Endometrial microvascular endothelial cells (primary cell): ENCODE measurements around the gene MYO5C. TPM values are rescaled to one million over a fixed set of nuclear protein-coding genes. Genes with fewer than 3 reads are reported as not detected.
"Not testable (repeated sequence)": the region's sequence is repeated elsewhere in the genome, so short reads cannot be mapped to it uniquely, and the experiment has no call there.

Experiments
- in situ Hi-C: cut with HindIII; loops from 2 replicates; pipeline ENCODE4 v1.10.0; 2017; ENCODE audit warnings: low sequenced_read_pairs, low pct_unique_long_range_greater_than_20kb; ENCODE audit errors: inconsistent ontology term
- total RNA-seq: library from RNA; depleted of rRNA; stranded (reverse); fragments of >200 nt; gene quantifications from one replicate; pipeline ENCODE4 v1.2.3, GENCODE V29; 2015; ENCODE audit errors: inconsistent ontology term

Gene MYO5C
- total RNA-seq, 1 donor from 2014 or later: 2.7 TPM

- in situ Hi-C loops: loop anchor here (10.0 to 25.0 kb wide), 2 partner anchors 107 to 340 kb away; no protein-coding TSS in a partner anchor
Measured at GRCh38 chr15:52255008-52255407, 40.6 kb downstream of the MYO5C start.

- in situ Hi-C loops: loop anchor here (10.0 to 25.0 kb wide), 2 partner anchors 108 to 340 kb away; no protein-coding TSS in a partner anchor
Measured at GRCh38 chr15:52254391-52254790, 41.2 kb downstream of the MYO5C start.

DNA sequence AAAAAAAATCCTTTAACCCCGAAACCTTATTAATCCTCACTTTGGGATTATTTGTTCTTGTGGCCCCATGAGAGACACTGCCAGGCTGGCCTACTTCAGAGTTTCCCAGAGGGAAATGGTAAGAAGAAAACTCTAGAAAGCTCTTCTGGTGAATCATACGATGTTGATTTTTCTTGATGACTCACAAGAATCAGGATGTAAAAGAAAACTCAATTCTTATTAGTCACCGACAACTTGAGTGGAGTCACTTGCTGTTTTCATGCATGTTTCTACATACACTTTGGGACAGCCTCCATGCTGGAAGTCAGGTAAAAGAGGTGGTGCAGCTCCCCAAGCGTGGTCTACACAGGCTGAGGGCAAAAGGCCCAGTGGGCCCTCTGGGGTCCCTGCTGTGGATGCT is 42.8 kb downstream of the MYO5C start:
- in situ Hi-C loops: loop anchor here (10.0 to 25.0 kb wide), 2 partner anchors 110 to 342 kb away; no protein-coding TSS in a partner anchor

DNA sequence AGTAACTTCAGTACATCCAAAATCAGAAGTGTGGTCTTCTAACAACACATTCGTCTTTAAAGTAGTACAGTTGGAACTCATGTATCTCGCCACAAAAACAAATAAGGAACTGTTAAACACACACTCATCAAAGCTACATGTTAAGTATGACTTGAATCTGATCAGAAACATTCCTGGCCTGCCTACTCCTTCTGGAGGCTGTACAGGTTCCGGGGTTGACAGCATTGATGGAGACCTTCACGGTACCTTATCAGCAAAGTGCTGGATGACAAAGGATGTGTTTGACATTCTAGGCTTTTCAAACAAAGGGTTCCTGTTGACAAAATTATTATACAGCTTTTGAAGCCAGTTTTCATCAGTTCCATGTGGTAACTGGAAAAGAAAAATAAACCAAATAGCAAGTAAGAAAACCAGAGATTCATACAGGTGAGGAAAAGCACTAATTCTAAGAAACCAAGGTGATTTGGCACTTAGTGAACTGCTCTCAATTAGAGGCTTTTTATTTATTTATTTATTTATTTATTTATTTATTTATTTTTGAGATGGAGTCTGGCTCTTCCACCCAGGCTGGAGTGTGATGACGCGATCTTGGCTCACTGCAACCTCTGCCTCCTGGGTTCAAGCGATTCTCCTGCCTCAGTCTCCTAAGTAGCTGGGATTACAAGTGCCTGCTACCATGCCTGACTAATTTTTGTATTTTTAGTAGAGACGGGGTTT is 44.3 kb downstream of the MYO5C start:
- in situ Hi-C loops: loop anchor here (10.0 to 25.0 kb wide), 2 partner anchors 111 to 343 kb away; no protein-coding TSS in a partner anchor

- in situ Hi-C loops: no loop called here
Measured at GRCh38 chr15:52247461-52247860, 48.1 kb downstream of the MYO5C start.

- in situ Hi-C loops: no loop called here
Measured at GRCh38 chr15:52246686-52247431, 48.7 kb downstream of the MYO5C start.

- in situ Hi-C loops: no loop called here
Measured at GRCh38 chr15:52243697-52244555, 51.7 kb downstream of the MYO5C start.

- in situ Hi-C loops: no loop called here
Measured at GRCh38 chr15:52243286-52243685, 52.3 kb downstream of the MYO5C start.

GRCh38 chr15:52241489-52241888 is 54.1 kb downstream of the MYO5C start:
- in situ Hi-C loops: no loop called here

DNA sequence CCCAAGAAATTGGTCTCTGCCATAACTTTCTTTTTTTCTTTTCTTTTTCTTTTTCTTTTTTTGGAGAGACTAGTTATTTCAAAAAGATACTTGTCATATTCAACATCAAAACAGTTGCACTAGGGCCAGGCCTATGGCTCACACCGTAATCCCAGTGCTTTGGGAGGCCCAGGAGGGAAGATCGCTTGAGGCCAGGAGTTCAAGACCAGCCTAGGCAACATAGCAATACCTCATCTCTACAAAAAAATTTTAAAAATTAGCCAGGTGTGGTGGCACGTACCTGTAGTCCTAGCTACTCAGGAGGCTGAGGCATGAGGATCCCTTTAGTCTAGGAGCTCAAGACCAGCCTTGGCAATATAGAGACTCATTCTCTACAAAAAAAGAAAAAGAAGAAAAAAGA is 55.4 kb downstream of the MYO5C start:
- in situ Hi-C loops: no loop called here

GRCh38 chr15:52238989-52239525 is 56.5 kb downstream of the MYO5C start:
- in situ Hi-C loops: not testable (repeated sequence)

GRCh38 chr15:52238149-52238548 is 57.5 kb downstream of the MYO5C start:
- in situ Hi-C loops: no loop called here

DNA sequence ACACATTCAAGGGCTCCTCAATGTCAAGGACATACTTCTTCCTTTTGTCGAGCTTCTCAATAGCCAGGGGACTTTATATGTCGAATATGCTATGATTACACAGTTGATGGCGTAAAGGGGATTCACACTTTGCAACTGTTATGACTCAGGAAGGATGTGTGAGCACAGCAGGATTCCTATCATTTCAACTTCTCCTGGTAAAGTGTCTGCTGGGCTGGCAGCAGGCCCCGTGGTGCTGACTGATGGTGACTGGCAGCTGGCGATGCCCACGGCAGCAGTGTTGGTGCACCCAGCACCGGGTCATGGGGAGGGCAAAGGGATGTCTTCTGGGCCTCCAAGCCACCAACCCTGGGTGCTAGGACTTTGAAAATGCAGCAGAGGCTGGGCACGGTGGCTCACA is 59.6 kb downstream of the MYO5C start:
- in situ Hi-C loops: no loop called here

DNA sequence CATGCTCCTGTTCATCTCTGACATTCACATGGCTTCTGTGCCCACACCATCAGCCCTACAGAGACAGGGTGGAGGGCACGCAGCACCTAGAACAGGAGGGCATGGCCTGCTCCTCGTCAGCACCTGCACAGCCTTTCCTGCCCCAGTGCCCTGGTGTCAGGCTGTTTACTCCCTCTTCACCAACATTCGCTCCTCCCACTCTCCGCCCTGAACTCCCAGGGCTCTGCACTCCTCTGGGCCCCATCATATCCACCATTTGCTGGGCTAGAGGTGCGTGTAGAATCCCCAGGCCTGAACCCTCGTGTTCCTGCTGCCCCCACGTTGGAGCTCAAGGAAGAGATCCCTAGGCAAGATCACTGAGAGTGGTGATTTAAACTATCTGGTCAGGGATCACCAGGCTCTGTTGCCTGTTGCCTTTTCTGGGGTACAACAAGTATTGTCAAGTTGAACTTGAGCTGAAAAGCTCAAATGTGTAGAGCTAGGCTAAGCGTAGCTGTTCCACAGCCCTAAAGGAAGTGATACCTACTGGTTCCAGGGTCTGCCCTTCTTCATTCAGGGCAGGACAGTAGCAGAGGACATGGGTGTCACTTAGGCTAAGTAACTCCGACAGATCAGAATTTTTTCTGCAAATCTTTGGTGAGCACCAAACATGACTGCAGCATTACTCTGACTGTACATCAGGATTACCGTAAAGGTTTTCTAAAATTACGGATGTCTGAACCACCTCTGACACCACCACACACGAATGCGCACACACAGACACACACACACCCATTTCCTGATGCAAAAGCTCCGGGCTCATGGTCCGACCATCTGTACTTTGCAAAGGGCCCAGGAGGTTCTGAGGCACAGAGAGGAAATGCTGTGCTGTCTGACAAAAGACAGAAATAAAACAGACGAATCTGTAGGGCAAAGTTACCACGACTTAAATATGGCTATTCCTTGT is 60.7 kb downstream of the MYO5C start:
- in situ Hi-C loops: no loop called here

- in situ Hi-C loops: no loop called here
Measured at GRCh38 chr15:52233405-52233804, 62.2 kb downstream of the MYO5C start.

GRCh38 chr15:52232327-52232726 is 63.3 kb downstream of the MYO5C start:
- in situ Hi-C loops: no loop called here

DNA sequence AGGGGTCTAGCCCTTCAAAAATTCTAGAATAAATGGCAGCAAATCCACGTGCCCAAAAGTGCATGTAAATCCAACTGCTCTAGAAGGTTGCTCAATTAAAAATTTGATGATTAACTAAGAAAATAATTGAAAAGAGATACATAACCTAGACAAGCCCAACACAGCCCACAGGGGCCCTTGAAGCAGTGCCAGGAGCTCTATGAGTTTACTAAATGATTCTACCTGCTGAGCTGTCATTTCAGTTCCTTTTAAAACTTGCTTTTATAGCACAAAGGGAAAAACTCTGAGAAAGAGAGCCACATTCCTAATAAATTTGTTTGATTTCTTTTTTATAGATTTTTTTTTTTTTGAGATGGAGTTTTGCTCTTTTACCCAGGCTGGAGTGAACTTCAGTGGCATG is 65.5 kb downstream of the MYO5C start:
- in situ Hi-C loops: no loop called here

DNA sequence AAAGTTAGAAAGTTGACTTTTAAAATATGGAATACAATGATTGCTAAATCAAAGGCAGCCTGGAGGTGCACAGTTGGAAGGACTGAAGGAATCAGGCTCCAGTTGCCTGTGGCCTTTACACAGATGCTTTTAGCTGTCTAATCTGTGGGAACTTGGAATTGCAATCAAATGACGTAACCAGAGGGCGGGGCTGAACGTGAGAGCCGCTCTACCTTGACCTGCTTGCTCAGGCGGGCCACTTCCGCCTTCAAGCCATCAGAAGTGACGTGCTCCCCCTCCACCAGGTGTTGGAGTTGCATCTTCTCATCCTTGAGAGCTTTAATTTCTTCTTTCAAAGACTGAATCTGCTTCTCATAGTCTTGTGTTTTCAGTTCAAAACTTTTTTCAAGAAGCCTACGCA is 66.7 kb downstream of the MYO5C start:
- in situ Hi-C loops: no loop called here
